ENCODE results near the gene SYNRG.
"Not testable (repeated sequence)": the region's sequence is repeated elsewhere in the genome, so short reads cannot be mapped to it uniquely, and the experiment has no call there.

The SYNRG gene

GRCh38 chr17:37545486-37545885 is 63.7 kb downstream of the SYNRG start:
- no peak for DNase-seq (ENCODE audit: low read depth, low spot score)

DNA sequence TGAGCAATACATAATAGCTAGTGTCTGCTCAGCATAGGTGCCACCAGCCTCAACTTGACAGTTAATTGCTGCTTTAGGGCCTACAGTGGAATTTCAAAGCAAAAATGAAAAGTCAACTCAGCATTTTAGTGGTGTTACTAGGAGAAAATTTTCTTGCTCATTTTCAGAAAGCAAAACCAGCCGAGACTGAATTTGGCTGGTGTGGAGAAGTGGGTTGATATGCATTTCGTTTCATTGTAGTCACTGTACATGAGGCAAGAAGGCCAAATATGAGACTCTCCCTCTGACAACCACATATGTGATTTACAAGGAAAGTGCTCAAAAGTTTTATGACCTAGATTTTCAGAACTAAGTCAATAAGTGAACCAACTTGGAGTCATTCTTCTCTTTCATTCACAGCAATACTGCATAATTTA is 65.6 kb downstream of the SYNRG start:
- DNase-seq (ENCODE audit: low read depth, low spot score) = no peak

DNA sequence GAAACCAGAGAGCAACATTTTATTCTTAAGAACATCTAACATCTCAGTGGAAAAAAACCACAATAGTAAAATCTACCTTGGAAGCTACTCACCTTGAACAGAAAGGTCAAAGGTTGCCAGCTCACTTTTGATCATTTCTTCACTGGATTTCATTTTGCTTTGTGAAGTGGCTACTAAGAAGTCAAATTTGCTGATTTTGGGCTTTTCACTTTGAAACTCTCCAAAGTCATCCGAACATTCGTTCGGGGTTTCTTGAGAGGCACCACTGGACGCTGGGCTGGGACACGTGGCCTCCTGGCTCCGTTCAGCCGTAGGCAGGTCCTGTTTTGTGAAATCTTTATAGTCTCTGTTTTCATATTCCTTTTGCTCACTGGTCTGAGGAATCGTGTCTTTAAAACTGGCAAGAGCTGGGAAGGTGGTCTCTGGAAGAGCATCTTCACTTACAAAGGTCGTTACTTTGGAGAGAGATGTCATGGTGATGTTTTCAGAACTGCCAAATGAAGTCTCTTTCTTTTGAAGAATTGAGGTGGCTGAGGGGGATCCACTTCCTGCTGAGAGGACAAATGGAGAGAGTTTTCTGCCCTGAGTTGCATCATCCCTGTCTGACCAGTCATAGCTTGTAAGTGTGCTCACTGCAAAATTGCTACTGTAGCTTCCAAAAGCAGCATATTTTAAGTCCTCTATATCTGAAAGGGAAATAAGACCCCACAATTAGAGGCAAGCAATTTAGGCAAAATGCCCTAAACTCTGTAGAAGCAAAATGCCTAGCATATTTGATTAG is 67.1 kb downstream of the SYNRG start:
- DNase-seq (ENCODE audit: low read depth, low spot score) = no peak

- DNase-seq (ENCODE audit: low read depth, low spot score) = no peak
Observed at GRCh38 chr17:37538981-37539659, 70.1 kb downstream of the SYNRG start.

GRCh38 chr17:37535906-37536305 is 73.3 kb downstream of the SYNRG start:
- no peak for DNase-seq (ENCODE audit: low read depth, low spot score)

GRCh38 chr17:37532756-37533155 is 76.5 kb downstream of the SYNRG start:
- DNase-seq (ENCODE audit: low read depth, low spot score) = no peak

DNA sequence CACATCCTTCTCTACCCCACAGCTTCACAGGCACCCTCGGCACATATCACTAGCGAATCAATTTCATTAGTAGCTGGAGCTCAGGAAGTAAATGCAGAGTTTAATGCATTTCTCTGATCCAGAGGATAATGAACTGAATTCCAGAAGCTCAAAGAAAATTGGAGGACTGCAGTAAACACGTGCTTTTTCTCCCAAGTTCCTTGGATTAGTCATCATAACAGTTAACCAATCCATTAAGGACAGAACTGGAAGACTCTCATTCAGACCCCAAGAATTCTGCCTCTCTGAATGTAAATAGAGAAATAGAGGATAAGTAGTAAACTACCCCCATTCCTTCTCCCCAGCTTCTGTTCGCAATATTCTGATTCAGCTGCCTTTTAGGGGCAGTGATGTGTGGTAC is 78.8 kb downstream of the SYNRG start:
- DNase-seq (ENCODE audit: low read depth, low spot score) = no peak

DNA sequence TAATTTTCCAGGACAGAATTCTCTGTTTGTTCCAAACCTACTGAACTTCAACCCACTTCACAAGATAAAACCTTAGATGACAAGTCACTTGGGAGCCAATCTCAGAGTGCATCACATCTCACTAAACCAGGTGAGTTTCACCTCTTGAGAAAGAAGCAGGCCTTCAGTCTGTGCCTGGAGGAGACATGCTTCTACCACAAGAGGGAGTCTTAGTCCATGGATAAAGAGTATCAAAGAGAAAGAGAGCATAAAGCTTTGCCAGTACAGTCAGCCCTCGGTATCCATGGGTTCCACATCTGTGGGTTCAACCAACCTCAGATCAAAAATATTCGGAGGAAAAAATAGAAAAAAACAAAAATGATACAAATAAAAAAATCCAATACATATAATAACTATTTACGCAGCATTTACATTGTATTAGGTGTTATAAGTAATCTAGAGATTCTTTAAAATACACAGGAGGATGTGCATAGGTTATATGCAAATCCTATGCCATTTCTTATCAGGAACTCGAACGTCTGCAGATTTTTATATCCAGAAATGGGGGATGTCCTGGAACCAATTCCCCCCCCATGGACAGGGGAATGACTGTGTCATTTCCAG is 81.9 kb downstream of the SYNRG start:
- DNase-seq (ENCODE audit: low read depth, low spot score) = peak; percentile 20

GRCh38 chr17:37523715-37524219 is 85.5 kb downstream of the SYNRG start:
- DNase-seq (ENCODE audit: low read depth, low spot score) = no peak

DNA sequence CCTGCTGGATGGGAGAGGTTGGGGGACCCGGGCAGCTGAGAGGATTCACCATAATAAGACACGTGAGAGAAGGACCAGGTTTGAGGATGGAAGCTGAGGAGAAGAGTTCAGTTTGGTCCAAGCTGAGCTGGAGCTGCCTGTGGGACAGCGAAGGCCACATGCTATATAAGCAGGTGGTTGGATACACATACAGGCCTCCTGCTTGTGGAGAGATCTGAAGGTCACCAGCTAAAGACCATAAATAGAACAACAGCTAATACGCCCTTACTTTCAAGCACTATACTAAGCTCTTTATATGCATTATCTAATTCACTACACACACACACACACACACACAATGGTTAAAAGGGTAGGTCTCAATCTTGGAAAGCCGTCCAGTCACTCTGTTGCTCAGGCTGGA is 87.4 kb downstream of the SYNRG start:
- DNase-seq (ENCODE audit: low read depth, low spot score) = no peak

- DNase-seq (ENCODE audit: low read depth, low spot score) = no peak
Observed at GRCh38 chr17:37520174-37520573, 89.0 kb downstream of the SYNRG start.

DNA sequence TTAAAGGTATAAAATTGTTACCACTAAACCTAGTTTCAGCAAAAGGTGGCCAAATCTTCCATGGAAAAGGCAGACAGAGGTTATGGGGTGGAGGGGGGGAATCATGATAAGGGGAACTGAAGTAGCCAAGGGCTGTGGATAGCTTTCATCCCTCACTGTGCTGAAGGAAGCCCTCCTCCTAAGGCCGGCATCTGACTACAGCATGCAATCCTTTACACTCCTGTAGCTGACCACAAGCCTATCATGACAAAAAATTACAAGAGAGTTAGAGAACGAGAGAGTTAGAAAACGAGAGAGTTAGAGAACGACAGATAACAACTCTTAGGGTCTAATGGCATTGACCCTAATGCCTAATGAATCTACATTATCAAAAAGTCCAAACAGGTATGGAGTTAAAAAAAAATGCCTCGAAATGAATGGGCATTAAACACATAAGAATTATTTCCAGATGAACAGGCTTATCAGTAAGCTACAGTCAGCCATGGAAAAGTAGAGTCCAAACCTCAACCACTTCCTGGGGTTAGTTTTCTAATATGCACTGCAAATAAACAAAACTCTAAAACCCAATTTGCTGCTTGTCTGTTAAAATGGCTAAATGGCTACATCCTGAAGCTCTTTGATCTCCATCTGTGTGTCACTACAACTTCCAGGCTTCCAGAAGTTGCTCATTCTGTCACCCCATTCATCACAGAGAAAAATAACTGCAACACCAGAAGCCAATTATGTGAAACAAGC is 89.8 kb downstream of the SYNRG start:
- no peak for DNase-seq (ENCODE audit: low read depth, low spot score)

- no peak for DNase-seq (ENCODE audit: low read depth, low spot score)
Observed at GRCh38 chr17:37518826-37519225, 90.4 kb downstream of the SYNRG start.

DNA sequence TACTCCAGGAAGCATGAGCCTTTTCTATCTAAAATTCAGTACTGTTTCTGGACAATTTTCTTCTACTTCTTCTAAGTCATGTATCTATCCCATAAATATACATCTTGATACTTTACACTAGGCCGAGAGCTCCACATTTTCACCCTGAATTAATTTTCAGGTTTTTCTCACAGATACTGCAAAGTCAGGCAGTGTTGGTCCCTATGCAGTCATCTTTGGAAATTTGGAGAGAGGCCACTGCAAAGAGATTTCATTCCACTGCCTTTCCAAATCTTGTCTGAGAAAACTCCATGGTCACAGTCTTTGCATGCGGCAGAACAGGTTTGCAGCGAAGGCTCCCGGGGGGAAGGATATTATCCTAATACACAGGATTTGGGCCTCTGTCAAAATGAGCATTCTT is 91.3 kb downstream of the SYNRG start:
- no peak for DNase-seq (ENCODE audit: low read depth, low spot score)

DNA sequence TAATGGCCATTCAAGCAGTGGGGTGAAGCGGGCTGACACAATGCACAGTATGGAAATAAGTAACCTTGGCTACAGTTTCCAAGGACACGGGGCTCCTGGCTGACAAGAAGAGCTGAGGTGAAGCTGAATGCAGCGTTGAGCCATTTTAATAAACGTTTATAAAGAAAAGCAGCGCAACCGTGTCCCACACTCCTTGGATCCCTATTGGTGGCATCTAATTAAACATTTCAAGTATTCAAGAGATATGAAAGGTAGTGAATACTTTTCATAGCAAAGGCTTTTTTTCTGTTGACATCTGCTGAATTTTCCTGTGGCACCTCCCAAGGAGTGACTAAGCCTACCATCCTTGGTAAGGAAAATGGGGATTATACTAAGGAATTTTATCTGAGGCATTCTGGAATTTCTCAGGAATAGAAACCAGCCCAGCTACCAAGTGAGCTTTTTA is 93.1 kb downstream of the SYNRG start:
- DNase-seq (ENCODE audit: low read depth, low spot score) = no peak

- no peak for DNase-seq (ENCODE audit: low read depth, low spot score)
Observed at GRCh38 chr17:37513711-37514110, 95.5 kb downstream of the SYNRG start.

DNA sequence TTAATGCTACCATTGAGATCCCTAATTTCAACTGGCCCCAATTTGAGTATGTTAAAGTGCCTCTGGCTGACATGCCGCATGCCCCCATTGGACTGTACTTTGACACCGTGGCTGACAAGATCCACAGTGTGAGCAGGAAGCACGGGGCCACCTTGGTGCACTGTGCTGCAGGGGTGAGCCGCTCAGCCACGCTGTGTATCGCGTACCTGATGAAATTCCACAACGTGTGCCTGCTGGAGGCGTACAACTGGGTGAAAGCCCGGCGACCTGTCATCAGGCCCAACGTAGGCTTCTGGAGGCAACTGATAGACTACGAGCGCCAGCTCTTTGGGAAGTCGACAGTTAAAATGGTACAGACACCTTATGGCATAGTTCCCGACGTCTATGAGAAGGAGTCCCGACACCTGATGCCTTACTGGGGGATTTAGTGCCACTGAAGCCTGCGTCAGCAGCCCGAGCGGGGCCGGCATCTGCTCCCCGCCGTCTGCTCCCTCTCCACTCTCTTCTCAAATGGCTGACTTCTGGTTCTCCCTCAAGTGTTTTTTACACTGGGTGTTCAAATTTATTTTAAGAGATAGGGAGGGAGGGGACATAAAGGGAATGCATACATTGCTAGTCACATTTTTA is 96.7 kb downstream of the SYNRG start:
- no peak for DNase-seq (ENCODE audit: low read depth, low spot score)

- not testable (repeated sequence) for DNase-seq (ENCODE audit: low read depth, low spot score)
Observed at GRCh38 chr17:37511642-37512041, 97.6 kb downstream of the SYNRG start.

DNA sequence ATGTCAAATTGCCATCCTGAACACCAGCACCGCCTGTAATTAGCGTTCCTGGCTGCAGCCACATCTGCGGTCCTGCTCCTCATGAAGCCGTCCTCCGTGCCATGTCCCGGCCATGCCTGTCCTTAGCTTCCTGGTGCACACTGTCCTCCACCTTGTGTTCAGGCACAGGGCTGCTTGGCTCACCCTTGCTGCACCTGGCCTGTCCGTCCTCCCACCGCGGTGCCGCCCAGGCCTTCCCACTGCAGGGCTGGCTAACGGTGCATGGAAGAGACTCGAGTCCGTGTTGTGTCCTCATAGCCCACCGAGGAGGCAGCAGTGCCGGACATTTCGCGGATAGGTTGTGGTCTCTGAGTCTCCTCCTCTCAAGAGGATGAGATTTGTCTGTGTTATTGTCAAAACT is 99.2 kb downstream of the SYNRG start:
- no peak for DNase-seq (ENCODE audit: low read depth, low spot score)

GRCh38 chr17:37507111-37507510 is 102.1 kb downstream of the SYNRG start:
- DNase-seq (ENCODE audit: low read depth, low spot score) = peak; percentile 36

- DNase-seq (ENCODE audit: low read depth, low spot score) = peak; percentile 80
Observed at GRCh38 chr17:37506678-37507077, 102.5 kb downstream of the SYNRG start.
